Thoracic aorta (tissue), 2 donors: ENCODE measurements around the gene EGFLAM. TPM values are rescaled to one million over a fixed set of nuclear protein-coding genes. Genes with fewer than 3 reads are reported as not detected.

Experiments
- ATAC-seq: fragments of 150-250 bp; one replicate; pipeline ENCODE4 v1.8.0; 2017; ENCODE audit warnings: low read depth; ENCODE audit not compliant: insufficient number of reproducible peaks, low FRiP score
- DNase-seq: peaks from one replicate; pipeline ENCODE4 v3.0.0-alpha.2; 2020; ENCODE audit warnings: low spot score
- H3K27ac ChIP-seq, 2 donors: fragments of 200-600 bp; sonication (generic); 1 replicate in 1 of 2; 2 replicates in 1 of 2; pipeline ENCODE4 v1.5.1; 2016; ENCODE audit warnings: mild to moderate bottlenecking in 2 of 2, moderate library complexity in 2 of 2
- H3K27me3 ChIP-seq: fragments of 200-600 bp; sonication (generic); replicated peaks from 2 replicates; pipeline ENCODE4 v1.6.0; 2016; ENCODE audit warnings: mild to moderate bottlenecking; ENCODE audit not compliant: insufficient read depth
- H3K36me3 ChIP-seq: fragments of 200-600 bp; sonication (generic); one replicate; pipeline ENCODE4 v1.5.1; 2016
- H3K4me1 ChIP-seq, 2 donors: fragments of 200-600 bp; sonication (generic); 1 replicate in 1 of 2; 2 replicates in 1 of 2; pipeline versions ENCODE4 v1.5.1 to v1.6.0; 2016; ENCODE audit warnings: low read depth in 2 of 2, mild to moderate bottlenecking in 1 of 2; ENCODE audit not compliant: control insufficient read depth in 1 of 2
- H3K4me3 ChIP-seq: fragments of 200-600 bp; sonication (generic); 2 replicates; pipeline ENCODE4 v1.5.1; 2016; ENCODE audit warnings: mild to moderate bottlenecking
- H3K9me3 ChIP-seq: fragments of 200-600 bp; sonication (generic); 2 replicates; pipeline ENCODE4 v1.5.1; 2016
- CTCF ChIP-seq: fragments of 200-600 bp; sonication (generic); IDR thresholded peaks from one replicate; pipeline ENCODE4 v1.5.1; 2019; ENCODE audit warnings: antibody characterized with exemption
- total RNA-seq, 2 donors: library from RNA; depleted of rRNA; stranded (reverse); fragments of >200 nt; gene quantifications; one replicate each; pipeline versions ENCODE4 v1.1.0 to v1.2.3, GENCODE V29; 2016

EGFLAM gene
- total RNA-seq, 2 donors from 2014 or later: 10.7 to 23.4 TPM

GRCh38 chr5:38420691-38421390 lies 162.5 kb downstream of the EGFLAM start:
- no peaks in the 10 kb centered on the region for H3K27me3 ChIP-seq
- DNase-seq: no peak
- TF ChIP-seq CTCF: peak; percentile 73
- H3K27ac ChIP-seq: peak overlapping the region; percentile 29 to 60
- ATAC-seq: peak; percentile 57
- peaks cover 12 to 37% of the 10 kb centered on the region in 2 donors for H3K4me1 ChIP-seq
- H3K36me3 ChIP-seq: no peaks in the 10 kb centered on the region
- no peaks in the 10 kb centered on the region for H3K9me3 ChIP-seq
- no peak overlapping the region for H3K4me3 ChIP-seq

GRCh38 chr5:38422622-38423021 lies 164.3 kb downstream of the EGFLAM start:
- Histone ChIP-seq H3K36me3 (no peaks in the 10 kb centered on the region), H3K4me1 (peaks cover 10 to 20% of the 10 kb centered on the region in 2 donors), H3K4me3 (no peak overlapping the region), H3K9me3 (no peaks in the 10 kb centered on the region), H3K27me3 (no peaks in the 10 kb centered on the region), H3K27ac (no peak overlapping the region)
- DNase-seq (no peak), ATAC-seq (no peak)
- TF ChIP-seq CTCF: no peak

GRCh38 chr5:38423276-38424147 lies 165.2 kb downstream of the EGFLAM start:
- DNase-seq (no peak), ATAC-seq (no peak)
- H3K4me1 ChIP-seq: peaks cover 4 to 12% of the 10 kb centered on the region in 2 donors
- TF ChIP-seq CTCF: no peak
- no peak overlapping the region for H3K27ac ChIP-seq
- H3K4me3 ChIP-seq: no peak overlapping the region
- H3K9me3 ChIP-seq: no peaks in the 10 kb centered on the region
- no peaks in the 10 kb centered on the region for H3K27me3 ChIP-seq
- no peaks in the 10 kb centered on the region for H3K36me3 ChIP-seq

GRCh38 chr5:38424148-38425060 lies 166.0 kb downstream of the EGFLAM start:
- Histone ChIP-seq H3K27me3 (no peaks in the 10 kb centered on the region), H3K4me3 (no peak overlapping the region), H3K4me1 (peaks cover 4 to 12% of the 10 kb centered on the region in 2 donors), H3K27ac (no peak overlapping the region), H3K9me3 (no peaks in the 10 kb centered on the region), H3K36me3 (no peaks in the 10 kb centered on the region)
- DNase-seq (no peak), ATAC-seq (no peak)
- no peak for TF ChIP-seq CTCF
